GM21390 (cell line): ENCODE measurements around the gene HSPG2.
"Not testable (repeated sequence)": the region's sequence is repeated elsewhere in the genome, so short reads cannot be mapped to it uniquely, and the experiment has no call there.

ENCODE experiments used
- ATAC-seq: cut with Tn5 transposase; IDR thresholded peaks from one replicate; pipeline ENCODE4 v1.9.1; 2021; ENCODE audit not compliant: unreplicated experiment

The HSPG2 gene

DNA sequence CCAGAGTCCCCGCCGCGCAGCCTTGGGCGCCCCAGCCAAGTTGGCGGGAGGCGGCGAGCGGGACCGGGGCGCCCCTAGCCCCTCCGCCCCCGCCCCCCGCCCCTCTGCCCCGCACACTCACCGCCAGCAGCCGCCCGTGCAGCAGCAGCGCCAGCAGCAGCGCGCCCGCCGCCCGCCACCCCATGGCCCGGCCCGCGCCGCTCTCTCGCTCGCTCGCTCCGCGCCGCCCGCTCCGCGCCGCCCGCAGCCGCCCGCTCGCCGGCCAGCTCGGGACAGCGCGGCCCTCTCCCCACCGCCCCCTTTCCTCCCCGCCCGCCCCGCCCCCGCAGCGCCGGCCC, at the start of gene HSPG2:
TSS of gene HSPG2 (minus strand) at position 277 of the 338 bp plus-strand sequence. CDS start at position 184, 93 bp downstream.
- ATAC-seq: no peak

DNA sequence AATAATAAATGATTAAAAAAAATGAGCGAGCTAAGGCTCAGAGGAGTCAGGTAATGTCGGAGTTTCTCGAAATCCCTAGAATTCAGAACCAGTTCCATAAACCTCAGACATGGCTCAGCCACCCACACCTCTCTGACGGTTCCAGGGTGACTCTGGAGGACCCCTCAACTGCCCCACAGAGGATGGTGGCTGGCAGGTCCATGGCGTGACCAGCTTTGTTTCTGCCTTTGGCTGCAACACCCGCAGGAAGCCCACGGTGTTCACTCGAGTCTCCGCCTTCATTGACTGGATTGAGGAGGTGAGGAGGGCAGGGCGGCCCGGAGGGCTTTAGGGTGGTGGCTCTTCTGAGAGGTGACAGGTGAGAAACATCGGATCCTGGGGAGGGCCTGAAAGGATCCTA, 49.3 kb upstream of the HSPG2 start:
- ATAC-seq: not testable (repeated sequence)

DNA sequence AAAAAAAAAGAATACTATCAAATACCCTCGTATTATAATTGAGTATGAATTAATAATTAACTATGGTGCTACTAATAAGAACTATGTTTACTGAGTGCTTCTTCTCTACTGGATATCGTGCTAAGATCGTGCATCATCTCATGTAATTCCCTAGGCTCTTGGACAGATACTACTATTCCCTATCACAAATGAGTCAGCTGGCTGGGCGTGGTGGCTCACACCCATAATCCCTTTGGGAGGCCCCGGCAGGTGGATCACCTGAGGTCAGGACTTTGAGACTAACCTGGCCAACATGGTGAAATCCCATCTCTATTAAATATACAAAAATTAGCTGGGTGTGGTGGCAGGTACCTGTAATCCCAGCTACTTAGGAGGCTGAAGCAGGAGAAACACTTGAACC, 48.8 kb upstream of the HSPG2 start:
- ATAC-seq: not testable (repeated sequence)

DNA sequence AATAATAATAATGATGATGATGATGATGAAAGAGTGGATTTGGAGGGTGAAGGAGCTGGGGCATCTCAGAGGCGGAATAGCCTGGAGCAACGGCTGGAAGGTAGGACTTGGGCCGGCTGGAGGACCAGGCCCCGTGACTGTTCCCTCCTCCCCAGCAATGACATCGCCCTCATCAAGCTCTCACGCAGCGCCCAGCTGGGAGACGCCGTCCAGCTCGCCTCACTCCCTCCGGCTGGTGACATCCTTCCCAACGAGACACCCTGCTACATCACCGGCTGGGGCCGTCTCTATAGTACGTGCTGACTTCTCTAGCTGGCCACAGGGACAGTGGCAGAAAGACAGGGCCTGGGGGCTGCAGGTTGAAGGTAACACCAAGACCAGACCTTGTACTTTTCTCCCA, 46.4 kb upstream of the HSPG2 start:
- ATAC-seq: not testable (repeated sequence)

DNA sequence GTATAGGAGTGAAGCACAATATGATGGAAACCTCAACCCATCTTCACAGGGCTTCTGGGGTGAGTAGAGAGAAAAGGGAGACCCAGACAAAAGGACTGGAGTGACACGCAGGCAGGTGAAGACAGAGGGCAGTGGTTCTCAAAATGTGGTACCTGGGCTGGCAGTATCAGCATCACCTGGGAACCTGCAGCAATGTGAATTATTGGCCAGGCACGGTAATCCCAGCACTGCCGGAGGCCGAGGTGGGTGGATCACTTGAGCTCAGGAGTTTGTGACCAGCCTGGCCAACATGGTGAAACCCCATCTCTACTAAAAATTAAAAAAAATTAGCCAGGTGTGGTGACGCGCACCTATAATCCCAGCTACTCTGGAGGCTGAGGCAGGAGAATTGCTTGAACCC, 45.0 kb upstream of the HSPG2 start:
- not testable (repeated sequence) for ATAC-seq

DNA sequence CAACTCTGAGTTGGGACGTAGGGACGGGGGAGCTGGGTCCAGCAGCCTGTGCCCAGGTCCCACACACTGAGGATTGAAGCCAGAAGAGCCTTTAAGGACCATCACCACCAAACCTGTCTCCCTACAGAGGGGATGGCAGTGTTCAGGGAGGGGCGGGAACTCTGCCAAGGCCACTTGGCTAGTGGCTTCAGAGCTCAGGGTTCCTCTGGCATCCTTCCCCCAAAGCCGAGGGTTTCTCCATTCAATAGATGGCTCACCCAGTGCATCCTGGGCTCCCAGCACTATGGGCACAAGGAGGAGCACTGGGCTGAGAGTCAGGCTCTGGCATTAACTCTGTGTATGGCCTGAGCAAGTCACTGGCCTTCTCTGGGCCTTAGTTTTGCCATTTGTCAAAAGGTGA, 44.1 kb upstream of the HSPG2 start:
- not testable (repeated sequence) for ATAC-seq

DNA sequence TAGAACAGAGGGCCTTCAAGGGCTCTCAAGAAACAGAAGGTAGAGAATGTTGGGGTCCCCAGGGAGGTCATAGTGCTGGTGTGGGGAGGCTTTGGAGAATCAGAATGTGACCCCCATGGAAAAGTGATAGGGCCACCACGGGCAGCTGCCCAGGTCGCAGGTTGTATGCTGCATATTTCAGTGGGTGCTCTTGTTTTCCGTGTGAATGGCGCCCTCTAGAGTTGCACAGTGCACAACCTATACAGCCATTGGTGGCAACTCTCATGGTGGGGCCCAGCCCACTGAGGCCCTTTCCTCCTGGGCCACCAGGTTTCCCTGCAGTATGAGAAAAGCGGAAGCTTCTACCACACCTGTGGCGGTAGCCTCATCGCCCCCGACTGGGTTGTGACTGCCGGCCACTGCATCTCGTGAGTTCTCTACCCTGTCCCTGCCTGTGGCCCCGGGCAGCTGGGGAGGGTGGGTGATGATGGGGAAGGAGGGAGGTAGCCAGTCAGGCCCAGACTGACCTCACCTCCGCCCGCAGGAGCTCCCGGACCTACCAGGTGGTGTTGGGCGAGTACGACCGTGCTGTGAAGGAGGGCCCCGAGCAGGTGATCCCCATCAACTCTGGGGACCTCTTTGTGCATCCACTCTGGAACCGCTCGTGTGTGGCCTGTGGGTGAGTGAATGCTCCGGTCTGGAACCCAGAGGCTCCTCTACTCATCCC, 43.6 kb upstream of the HSPG2 start:
- not testable (repeated sequence) for ATAC-seq

DNA sequence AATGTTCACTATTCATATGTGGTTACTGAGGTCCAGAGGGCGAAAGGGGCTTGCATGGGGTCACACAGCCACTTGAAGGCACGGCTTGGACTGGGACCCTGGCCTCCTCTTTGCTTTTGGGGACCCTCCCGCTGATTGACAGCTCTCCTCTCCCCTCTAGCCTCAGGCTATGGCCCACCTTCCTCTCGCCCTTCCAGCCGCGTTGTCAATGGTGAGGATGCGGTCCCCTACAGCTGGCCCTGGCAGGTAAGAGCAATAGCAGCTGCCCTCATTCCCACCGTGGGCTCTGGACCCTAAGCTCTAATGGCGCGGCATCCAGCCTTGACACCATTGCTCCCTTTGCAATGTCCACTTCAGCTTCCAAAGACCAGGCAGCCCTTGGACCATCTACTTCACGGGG, 41.1 kb upstream of the HSPG2 start:
- not testable (repeated sequence) for ATAC-seq

DNA sequence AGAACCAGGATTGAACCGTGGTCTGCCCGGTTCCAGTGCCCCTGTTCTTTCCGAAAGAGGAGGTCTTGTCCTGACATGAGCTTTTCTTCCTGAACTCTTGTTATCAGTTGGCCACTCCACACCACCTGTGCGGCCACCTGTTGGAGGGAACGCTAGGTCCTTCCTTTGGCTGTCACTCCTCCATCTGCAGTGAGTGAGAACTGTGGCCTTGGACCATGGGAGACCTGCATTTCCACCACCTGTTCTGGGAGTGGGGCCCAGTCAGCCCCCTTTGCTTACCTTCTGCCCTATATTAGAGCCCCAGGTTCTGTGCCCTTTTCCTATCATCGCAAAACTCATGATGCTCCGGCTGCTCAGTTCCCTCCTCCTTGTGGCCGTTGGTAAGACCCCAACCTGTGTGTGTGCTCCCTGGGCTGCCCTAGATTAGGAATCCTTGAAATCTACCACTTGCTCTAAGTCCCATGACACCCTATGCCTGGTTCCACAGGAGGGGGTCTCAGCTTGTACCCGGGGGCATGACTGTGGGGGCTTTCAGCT, 39.7 kb upstream of the HSPG2 start, which contains the start of gene CELA3B:
TSS of gene CELA3B (plus strand) at position 320 of the 537 bp plus-strand sequence. CDS start at position 338, 18 bp downstream.
- not testable (repeated sequence) for ATAC-seq

DNA sequence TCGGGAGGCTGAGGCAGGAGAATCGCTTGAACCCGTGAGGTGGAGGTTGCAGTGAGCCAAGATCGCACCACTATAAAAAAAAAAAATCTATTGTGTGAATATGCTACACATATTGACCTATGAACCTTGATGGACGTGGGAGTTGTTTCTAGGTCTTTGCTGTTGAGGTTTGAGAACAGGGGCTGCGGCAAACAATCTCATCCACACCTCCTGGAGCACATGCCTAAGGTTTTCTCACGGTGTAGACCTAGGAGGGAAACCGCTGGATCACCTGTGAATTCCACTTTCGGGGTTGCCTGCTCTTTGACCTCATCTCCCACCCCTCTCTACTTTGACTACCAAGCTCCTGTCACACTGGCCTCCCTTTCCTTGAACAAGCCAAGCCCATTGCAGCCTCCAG, 38.2 kb upstream of the HSPG2 start:
- not testable (repeated sequence) for ATAC-seq

DNA sequence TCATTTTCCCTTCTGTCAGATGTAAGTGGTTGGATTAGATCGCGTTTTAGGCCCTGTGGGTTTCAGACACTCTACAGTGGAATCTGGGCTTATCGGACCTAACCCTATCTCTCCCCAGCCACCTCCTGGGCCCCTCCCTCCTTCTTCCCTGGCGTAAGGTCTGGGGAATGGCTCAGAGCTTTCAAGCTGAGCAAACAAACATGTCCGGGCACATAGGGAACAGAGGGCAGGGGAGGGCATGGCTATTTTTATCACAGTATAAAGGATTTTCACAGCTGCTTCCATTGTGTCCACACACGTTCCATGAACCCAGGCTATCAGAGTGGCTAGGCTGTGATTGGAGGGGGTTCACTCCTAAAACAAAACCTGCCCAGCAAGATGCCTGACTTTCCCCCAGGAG, 37.6 kb upstream of the HSPG2 start:
- not testable (repeated sequence) for ATAC-seq

DNA sequence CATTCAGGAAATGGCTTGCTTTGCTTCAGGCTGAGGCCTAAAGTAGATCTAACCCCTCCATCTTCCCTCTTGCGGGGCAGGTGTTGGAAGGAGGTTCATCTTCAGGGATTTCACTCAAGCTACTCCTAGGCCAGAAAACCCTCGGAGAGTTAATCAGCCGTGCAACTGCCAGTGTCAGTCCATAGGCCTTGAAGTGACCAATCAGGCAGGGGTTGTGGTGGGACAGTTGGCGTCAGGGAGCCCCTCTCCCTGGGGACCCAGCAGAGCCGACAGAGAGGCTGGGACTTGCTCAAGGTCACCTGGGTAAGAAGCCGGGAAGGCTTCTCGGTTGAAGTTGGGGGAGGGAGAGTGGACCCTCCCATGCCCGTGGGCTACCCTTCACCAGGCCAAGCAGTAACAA, 36.8 kb upstream of the HSPG2 start:
- not testable (repeated sequence) for ATAC-seq

DNA sequence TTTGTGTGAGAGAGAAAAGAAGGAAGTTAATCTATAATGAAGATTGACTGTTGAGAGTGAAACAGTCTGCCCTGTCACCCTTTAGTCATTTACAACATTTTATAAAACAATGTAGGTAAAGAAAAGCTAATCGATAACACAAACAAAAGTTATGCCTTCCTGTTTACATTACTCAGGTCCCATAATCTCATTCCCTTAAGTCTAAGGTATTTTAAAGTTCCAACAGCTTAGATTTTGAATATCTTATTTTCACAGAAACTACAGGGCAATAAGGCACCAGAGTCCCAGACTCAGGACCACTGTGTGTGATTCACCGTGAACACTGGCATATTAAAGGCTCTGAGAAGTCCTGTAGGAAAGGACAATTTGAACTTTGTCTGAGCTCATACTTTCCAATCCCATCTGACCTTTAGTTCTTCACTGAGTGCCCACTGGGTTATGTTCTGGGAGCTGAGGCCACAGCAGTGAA, 35.9 kb upstream of the HSPG2 start:
- not testable (repeated sequence) for ATAC-seq

DNA sequence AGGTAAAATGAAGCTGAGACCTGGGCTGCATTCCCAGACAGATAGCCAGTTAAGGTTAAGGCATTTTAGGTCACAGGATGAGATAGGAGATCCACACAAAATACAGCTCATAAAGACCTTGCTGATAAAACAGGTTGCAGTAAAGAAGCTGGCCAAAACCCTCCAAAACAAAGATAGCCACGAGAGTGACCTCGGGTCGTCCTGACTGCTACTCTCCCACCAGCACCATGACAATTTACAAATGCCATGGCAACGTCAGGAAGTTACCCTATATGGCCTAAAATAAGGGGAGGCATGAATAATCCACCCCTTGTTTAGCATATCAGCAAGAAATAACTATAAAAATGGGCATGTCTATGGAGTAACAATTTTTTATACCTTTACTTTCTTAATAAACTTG, 33.4 kb upstream of the HSPG2 start:
- not testable (repeated sequence) for ATAC-seq

DNA sequence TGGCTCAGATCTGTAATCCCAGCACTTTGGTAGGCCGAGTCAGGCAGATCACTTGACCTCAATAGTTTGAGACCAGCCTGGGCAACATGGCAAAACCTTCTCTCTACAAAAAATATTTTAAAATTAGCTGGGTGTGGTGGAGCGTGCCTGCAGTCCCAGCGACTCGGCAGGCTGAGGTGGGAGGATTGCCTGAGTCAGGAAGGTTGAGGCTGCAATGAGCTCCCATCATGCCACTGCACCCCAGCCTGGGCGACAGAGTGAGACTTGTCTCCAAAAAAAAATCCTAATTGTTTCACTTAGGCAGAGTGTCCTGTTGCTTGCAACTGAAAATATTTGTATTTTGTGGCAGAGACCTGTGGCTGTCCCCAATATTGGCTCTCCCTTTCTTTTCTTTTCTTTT, 32.0 kb upstream of the HSPG2 start:
- not testable (repeated sequence) for ATAC-seq

DNA sequence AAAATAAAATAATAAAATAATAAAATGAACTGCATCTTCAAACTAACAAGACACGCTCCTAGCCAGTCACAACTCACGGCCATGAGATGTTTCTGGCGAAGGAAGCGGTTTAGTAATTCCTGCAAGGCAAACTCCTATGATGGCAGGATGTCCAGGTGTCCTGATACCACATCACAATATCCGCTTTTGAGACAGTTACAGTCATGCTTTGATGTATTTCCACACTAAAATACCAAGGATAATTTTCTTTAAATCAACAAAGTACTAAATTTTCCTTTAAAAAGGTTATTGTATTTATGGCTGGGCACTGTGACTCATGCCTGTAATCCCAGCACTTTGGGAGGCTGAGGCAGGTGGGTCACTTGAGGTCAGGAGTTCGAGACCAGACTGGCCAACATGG, 30.1 kb upstream of the HSPG2 start:
- not testable (repeated sequence) for ATAC-seq

DNA sequence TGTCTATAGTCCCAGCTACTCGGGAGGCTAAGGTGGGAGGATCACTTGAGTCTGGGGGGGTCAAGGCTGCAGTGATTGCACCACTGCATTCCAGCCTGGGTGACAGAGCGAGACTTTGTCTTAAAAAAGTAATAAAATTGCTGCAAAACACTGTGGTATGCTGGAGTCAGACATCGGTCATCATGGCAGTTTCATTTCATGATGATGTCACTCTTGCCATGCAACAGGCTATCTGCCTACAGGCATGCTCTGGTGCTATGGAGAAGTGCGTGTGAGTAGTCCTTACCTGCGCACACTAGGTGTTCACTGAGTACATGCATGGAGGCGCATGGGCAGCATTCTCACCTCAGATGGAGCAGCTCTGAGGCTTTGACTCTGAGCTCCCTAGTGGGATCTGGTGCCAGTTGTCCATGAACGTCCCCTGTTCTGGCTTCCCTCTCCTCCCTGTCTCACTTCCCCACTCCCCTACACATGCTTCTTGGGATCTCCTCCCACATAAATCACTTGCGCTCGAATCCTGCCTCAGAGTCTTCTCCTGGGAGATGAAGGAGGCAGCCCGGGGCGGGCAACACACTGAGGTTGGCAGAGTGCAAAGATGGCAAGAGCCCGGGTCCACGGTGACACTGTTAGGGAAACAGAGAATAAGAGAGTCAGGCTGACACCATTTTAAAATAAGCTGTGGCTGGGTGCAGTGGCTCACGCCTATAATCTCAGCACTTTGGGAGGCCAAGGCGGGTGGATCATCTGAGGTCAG, 29.3 kb upstream of the HSPG2 start:
- no peak for ATAC-seq

DNA sequence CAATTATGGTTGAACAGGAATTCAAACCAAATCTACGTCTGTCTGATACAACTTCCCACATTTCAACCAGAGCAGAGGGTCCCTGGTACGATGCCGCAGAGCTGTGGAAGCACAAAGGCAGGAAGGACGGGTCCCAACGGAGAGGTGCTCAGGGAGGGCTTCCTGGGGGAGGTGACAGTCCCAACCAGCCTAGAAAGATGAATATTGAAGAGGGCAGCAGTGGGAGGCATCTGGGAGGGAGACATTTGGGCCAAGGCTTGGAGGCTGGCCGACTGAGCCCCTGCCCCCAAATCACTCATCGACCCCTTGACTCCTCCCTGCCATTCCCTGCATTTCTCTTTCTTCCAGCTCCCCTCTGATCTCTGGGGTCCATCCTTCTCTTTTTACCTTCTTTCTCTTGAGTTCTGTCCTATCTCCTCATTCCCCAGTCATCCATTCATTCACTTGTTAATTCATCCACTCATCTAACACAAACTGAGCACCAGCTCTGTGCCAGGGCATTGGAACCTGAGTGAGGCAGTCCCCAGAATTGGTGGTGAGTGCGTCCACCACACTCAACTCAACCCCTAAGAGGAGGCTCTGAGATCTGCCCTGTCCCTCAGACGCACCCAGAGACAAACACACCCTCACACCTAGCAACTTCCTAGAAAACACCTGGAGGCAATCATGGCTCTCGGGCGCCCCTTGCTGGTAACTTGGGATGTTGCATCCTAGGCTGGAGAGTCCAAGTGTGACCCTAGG, 26.5 kb upstream of the HSPG2 start:
- no peak for ATAC-seq

DNA sequence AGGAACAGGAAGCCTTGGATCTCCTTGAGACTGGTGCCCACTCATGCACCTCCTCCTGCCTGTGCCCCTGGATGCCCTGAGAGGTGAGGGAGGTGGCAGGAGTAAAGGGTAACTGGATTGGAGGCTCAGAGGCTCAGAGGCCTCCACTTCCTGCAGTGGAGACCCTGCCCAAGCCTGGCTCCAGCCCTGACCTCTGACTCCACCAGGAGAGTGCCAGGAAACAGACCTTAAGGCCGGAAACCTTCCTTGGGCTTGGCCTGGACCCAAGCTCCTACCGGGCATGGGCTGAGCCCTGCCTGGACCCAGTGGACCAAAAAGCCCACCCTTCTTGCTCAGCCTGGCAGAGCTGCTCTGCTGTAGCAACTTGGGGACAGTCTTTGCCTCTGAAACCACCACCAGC, 24.7 kb upstream of the HSPG2 start:
- ATAC-seq: no peak

DNA sequence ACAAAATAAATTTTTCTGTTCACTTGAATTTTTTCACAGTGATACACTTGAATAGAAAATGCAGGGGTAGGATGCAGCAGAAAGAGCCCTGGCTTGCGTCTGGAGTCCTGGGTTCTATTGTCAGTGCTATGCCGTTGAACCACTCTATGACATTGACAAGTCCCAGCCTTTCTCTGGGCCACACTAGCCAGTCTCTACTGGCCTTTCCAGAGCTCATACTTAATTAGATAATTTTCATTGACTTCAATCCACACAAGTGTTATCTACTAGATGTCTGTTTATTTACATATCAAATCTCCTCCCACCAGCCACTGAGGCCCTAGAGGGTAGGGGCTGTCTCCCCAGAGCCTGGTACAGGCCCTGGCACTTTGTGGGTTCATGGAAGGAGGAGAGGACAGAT, 24.2 kb upstream of the HSPG2 start:
- no peak for ATAC-seq
